Panc1 (cell line): ENCODE data around the gene SKI. TPM values are rescaled to one million over a fixed set of nuclear protein-coding genes. Genes with fewer than 3 reads are reported as not detected.

Experiments used
- ATAC-seq: fragments of 200-7000 bp; cut with Tn5 transposase; 2 replicates; pipeline ENCODE4 v1.9.1; 2020; ENCODE audit warnings: mild to moderate bottlenecking, moderate library complexity
- BruUV-seq: library from RNA; stranded (reverse); fragments of 400-500 nt; replicated peaks from 2 replicates; lab custom pipeline; 2021; lab: Mats Ljungman, UMichigan
- CTCF ChIA-PET: fragments of 300-600 bp; sonication (Branson Sonifier 250); formaldehyde crosslinking; loops from one replicate; lab custom pipeline; 2022; ENCODE audit warnings: antibody characterized with exemption; lab: Charles Lee
- POLR2A ChIA-PET: fragments of 300-600 bp; sonication (Branson Sonifier 250); formaldehyde crosslinking; loops from one replicate; lab custom pipeline; 2022; ENCODE audit warnings: antibody characterized with exemption; lab: Charles Lee
- DNase-seq: peaks from one replicate; pipeline ENCODE4 v3.0.0-alpha.2; 2010; ENCODE audit warnings: low read depth, low spot score
- H3K27ac ChIP-seq: 2 replicates; pipeline ENCODE4 v1.5.1; 2011; ENCODE audit warnings: mild to moderate bottlenecking, low read length, inconsistent platforms
- H3K27me3 ChIP-seq: fragments of 200-500 bp; sonication (Bioruptor generic); 2 replicates; pipeline ENCODE4 v1.6.0; 2014; ENCODE audit warnings: low read length, inconsistent platforms; ENCODE audit not compliant: control insufficient read depth, insufficient read depth
- H3K36me3 ChIP-seq: fragments of 200-500 bp; sonication (Bioruptor generic); 2 replicates; pipeline ENCODE4 v1.5.1; 2014; ENCODE audit warnings: inconsistent platforms, mild to moderate bottlenecking, low read length, moderate library complexity; ENCODE audit not compliant: control insufficient read depth, insufficient read depth
- H3K4me1 ChIP-seq: 2 replicates; pipeline ENCODE4 v1.5.1; 2011; ENCODE audit warnings: inconsistent platforms, mild to moderate bottlenecking, low read length, moderate library complexity; ENCODE audit not compliant: control insufficient read depth, insufficient read depth
- H3K4me3 ChIP-seq, 2 experiments: 2 replicates each; pipeline ENCODE4 v1.5.1; 2011 to 2012; ENCODE audit warnings: low read depth in 2 of 2, low read length in 2 of 2, mild to moderate bottlenecking in 2 of 2, inconsistent platforms in 1 of 2, moderate library complexity in 1 of 2
- H3K9me3 ChIP-seq: fragments of 200-500 bp; sonication (Bioruptor generic); 2 replicates; pipeline ENCODE4 v1.5.1; 2014; ENCODE audit warnings: low read depth, mild to moderate bottlenecking, inconsistent platforms, low read length, moderate library complexity; ENCODE audit not compliant: control insufficient read depth, insufficient read depth
- CTCF ChIP-seq: fragments of 450-650 bp; IDR thresholded peaks from 2 replicates; pipeline ENCODE4 v1.5.1; 2017; ENCODE audit warnings: mild to moderate bottlenecking
- POLR2AphosphoS5 ChIP-seq: IDR thresholded peaks from 2 replicates; pipeline ENCODE4 v1.6.1; 2012; ENCODE audit warnings: mild to moderate bottlenecking, low read depth, low read length, moderate library complexity
- REST ChIP-seq, 2 experiments: IDR thresholded peaks; 2 replicates each; pipeline ENCODE4 v1.6.1; 2011 to 2012; ENCODE audit warnings: low read depth in 2 of 2, control low read depth in 1 of 2, low read length in 1 of 2, mild to moderate bottlenecking in 1 of 2, moderate library complexity in 1 of 2; ENCODE audit not compliant: insufficient read depth in 1 of 2
- SIN3A ChIP-seq: IDR thresholded peaks from 2 replicates; pipeline ENCODE4 v1.6.1; 2012; ENCODE audit warnings: low read depth, mild to moderate bottlenecking, low read length, moderate library complexity, borderline replicate concordance; ENCODE audit not compliant: insufficient read depth
- TCF7L2 ChIP-seq: IDR thresholded peaks from 2 replicates; pipeline ENCODE4 v1.6.1; 2011; ENCODE audit warnings: mild to moderate bottlenecking, low read depth, low read length, inconsistent platforms
- in situ Hi-C: cut with HindIII; loops from 2 replicates; pipeline ENCODE4 v1.10.0; 2016; ENCODE audit warnings: low sequenced_read_pairs, low pct_unique_long_range_greater_than_20kb
- intact Hi-C: fragments of 100-400 bp; cut with micrococcal nuclease; formaldehyde crosslinking; loops from one replicate; pipeline ENCODE4 v1.10.0; 2022; ENCODE audit not compliant: unreplicated experiment
- total RNA-seq: library from RNA; stranded (reverse); gene quantifications from one replicate; pipeline ENCODE4 v1.2.1, GENCODE V29; 2021; ENCODE audit not compliant: unreplicated experiment

SKI gene
- total RNA-seq, 1 experiment from 2014 or later: 63.2 TPM

- intact Hi-C loops (no loop called here), in situ Hi-C loops (no loop called here)
- no TSS peak for BruUV-seq
- DNase-seq: no peak
- no peaks in the 10 kb centered on the region for H3K9me3 ChIP-seq
- H3K4me3 ChIP-seq: no peak overlapping the region
- CTCF ChIA-PET: no interaction called here
- H3K27me3 ChIP-seq: no peaks in the 10 kb centered on the region
- POLR2A ChIA-PET: no interaction called here
- ATAC-seq: no peak
- TF ChIP-seq SIN3A (no peak), REST (IDR thresholded peaks at IDR 0.05; ENCODE audit: insufficient read depth in 1 of 2, low read depth in 2 of 2, low read length in 1 of 2) (no peak), POLR2AphosphoS5 (no peak), CTCF (no peak), TCF7L2 (no peak)
- peaks cover 23% of the 10 kb centered on the region for H3K4me1 ChIP-seq
- H3K27ac ChIP-seq: no peak overlapping the region
- no peaks in the 10 kb centered on the region for H3K36me3 ChIP-seq
These were observed 47.8 kb downstream of the SKI start for GRCh38 chr1:2275796-2276536.

- no peaks in the 10 kb centered on the region for H3K36me3 ChIP-seq
- H3K4me1 ChIP-seq: peaks cover 12% of the 10 kb centered on the region
- no peaks in the 10 kb centered on the region for H3K9me3 ChIP-seq
- no peak for TF ChIP-seq POLR2AphosphoS5
- no peak for TF ChIP-seq REST (IDR thresholded peaks at IDR 0.05; ENCODE audit: insufficient read depth in 1 of 2, low read depth in 2 of 2, low read length in 1 of 2)
- TF ChIP-seq TCF7L2: no peak
- no peak for TF ChIP-seq CTCF
- no peak for TF ChIP-seq SIN3A
- in situ Hi-C loops (no loop called here), intact Hi-C loops (no loop called here)
- H3K27ac ChIP-seq: no peak overlapping the region
- no peaks in the 10 kb centered on the region for H3K27me3 ChIP-seq
- no peak overlapping the region for H3K4me3 ChIP-seq
- no peak for DNase-seq
- no peak for ATAC-seq
- ChIA-PET CTCF (no interaction called here), POLR2A (no interaction called here)
- BruUV-seq: no TSS peak
These were observed 48.9 kb downstream of the SKI start for GRCh38 chr1:2276803-2277580.
